ENCODE results near the gene ANO1.
"Not testable (repeated sequence)": the region's sequence is repeated elsewhere in the genome, so short reads cannot be mapped to it uniquely, and the experiment has no call there.

ANO1 gene

DNA sequence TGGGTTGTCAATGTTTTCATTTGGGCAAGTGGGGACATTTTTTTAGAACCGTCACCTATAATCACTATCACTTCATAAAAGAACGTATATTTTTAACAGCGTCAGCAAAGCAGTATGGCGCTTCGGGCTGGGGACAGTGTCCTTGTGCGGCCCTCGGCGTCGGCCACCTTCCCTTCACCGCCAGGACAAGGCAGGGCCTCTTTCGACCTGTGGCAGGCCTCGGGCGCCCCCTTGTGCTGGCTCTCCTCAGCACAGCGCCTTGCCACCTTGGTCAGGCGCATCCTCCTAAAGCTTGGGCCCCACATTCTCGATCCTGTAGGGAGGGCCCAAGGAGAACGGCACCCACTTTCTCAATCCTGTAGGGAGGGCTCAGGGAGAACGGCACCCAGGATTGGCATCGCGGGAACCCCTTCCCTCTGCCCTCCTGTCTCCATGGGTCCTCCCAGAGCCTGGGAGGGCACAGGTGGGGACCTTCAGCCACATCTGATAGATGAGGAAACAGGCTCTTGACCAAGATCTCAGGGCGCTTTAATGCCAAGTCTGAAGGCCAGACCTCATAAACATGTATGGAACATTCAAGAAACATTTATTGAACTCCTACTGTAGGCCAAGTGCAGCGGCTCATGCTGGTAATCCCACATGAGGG is 113.5 kb downstream of the ANO1 start:
- DNase-seq (ENCODE audit: low spot score), result peak; percentile 39

DNA sequence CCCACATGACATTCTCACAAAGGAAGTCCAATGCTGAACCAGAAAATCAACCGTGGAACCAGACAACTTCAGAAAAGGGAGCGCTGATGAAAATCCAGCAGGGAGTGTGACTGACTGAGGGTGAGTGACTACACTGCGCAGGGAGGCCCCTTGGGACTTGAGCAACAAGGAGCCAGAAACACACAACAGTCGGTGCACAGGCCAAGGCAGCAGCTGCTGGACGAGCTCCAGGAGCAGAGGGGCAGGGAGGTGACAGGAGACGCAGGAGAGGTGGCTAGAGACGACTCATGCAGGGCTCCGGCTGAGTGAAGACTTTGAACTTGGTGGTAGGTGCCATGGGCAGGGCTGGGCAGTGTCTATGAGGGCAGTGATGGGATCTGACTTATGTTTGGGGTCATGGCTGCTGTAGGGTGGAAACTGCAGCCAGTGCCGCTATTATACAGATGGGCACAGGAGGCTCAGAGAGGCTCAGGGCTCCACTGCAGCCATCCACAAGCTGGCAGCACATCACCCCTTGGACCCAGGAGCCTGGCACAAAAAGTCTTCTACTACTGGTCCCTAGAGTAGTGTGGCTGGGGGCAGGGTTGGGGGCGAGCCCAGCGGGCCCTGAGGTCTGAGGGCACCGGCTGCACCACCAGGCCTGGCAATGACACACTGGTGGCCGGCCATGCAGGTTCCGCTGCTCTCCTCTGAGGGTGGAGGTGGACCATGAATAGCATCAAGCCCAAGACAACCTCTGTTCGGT is 114.7 kb downstream of the ANO1 start:
- peak; percentile 23 for DNase-seq (ENCODE audit: low spot score)

DNA sequence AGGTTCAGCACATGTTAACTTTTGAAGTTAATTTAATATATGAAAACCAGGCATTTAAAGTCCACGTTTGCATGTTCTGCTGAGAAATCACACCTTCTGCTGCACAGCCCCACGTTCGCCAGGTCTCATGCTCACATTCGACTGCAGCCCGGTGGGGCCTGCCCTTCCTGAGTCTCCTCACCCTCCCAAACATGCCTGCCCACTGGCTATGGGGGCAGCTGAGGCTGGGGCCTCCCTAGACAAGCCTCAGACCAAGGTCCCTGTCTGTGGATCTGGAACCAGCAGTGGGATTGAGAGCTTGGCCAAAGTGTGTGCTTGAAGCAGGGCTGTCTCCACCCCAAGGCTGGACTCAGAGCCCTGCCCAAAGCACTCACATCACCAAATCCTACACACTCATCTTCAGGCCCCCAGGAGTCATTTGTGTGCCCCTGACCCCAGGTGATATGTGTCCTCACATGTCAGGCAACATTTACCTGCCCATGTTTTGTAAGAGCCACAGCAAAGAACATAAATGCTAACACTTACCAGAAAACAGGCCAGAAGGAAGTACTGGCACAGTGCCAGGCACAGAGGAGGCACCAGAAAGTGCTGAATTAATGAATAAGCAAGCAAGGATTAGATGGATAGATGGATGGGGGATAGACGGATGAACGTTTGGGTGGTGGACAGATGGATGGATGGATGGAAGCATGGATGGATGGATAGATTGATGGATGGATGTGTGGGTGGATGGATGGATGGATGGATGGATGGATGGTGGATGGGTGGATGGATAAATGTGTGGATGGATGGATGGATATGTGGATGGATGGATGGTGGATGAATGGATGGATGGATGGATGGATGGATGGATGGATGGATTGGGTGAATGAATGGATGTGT is 115.5 kb downstream of the ANO1 start:
- no peak for DNase-seq (ENCODE audit: low spot score)

DNA sequence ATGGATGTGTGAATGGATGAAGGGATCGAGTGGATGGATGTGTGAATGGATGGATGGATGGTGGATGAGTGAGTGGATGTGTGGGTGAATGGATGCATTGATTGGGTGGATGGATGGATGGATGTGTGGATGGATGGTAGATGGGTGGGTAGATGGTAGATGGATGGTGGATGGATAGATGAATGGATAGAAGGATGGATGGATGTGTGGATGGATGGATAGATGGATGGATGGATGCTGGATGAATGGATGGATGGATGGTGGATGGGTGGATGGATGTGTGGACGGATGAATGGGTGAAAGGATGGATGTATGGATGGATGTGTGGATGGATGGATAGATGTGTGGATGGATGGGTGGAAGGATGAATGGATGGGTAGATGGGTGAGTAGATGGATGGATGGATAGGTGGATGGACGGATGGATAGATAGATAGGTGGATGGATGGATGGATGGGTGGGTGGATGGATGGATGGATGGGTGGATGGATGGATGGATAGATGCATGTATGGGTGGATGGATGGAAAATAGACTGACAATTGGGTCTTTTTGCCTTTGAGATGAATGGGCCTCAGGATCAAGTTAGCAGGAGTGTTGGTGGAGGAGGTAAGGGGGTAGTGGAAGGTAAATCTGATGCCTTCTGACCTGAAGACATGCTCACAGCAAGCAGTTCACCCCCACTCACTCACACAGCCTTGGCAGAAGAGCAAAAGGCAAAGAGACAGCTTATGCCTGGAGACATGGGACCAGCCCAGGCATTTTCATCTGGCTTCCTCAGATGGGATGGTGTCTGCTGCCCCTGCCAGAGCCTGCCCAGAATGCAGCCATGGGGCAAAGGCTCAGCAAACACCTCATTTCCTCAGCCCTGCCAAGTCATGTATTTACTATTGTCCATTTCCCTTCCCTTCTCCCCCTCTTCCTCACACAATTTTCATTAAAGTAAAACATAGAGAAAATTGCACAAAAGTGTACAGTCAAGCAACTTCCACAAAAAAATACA is 117.0 kb downstream of the ANO1 start:
- no peak for DNase-seq (ENCODE audit: low spot score)

DNA sequence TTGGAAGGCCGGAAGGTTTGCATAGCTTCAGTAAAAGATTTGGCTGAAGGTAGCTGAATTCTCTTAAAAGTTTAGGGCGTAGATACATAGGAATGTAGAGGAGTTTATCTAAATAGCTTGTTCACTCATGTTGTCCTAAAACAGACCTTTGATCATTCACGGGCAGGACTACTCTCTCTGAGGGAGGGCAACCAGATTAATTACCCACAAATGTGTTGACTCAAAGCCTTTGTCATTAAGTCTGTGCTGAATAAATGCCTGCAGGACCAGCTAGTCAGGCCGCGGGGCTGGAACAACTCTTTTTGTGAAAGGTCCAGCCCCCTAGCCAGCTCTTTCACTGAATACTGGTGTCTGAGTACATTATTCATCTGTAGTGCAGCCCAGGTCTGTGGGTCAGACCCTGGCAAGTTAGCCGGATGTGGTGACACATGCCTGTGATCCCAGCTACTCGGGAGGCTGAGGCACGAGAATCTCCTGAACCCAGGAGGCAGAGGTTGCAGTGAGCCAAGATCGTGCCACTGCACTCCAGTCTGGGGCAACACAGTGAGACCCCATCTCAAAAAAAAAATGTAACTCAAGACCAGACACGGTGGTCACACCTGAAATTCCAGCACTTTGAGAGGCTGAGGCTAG is 122.2 kb downstream of the ANO1 start:
- DNase-seq (ENCODE audit: low spot score), result peak; percentile 50

DNA sequence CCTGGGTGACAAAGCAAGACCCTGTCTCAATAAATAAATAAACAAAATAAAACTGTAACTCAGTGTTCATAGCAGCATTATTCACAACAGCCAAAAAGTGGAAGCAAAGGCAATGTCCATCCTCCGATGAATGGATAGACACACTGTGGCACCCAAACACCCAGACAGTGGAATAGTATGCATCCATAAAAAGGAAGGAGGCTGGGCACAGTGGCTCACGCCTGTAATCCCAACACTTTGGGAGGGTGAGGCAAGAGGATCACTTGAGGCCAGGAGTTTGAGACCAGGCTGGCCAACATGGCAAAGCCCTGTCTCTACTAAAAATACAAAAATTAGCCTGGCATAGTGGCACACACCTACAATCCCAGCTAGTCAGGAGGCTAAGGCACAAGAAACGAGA is 122.9 kb downstream of the ANO1 start:
- DNase-seq (ENCODE audit: low spot score), result not testable (repeated sequence)

DNA sequence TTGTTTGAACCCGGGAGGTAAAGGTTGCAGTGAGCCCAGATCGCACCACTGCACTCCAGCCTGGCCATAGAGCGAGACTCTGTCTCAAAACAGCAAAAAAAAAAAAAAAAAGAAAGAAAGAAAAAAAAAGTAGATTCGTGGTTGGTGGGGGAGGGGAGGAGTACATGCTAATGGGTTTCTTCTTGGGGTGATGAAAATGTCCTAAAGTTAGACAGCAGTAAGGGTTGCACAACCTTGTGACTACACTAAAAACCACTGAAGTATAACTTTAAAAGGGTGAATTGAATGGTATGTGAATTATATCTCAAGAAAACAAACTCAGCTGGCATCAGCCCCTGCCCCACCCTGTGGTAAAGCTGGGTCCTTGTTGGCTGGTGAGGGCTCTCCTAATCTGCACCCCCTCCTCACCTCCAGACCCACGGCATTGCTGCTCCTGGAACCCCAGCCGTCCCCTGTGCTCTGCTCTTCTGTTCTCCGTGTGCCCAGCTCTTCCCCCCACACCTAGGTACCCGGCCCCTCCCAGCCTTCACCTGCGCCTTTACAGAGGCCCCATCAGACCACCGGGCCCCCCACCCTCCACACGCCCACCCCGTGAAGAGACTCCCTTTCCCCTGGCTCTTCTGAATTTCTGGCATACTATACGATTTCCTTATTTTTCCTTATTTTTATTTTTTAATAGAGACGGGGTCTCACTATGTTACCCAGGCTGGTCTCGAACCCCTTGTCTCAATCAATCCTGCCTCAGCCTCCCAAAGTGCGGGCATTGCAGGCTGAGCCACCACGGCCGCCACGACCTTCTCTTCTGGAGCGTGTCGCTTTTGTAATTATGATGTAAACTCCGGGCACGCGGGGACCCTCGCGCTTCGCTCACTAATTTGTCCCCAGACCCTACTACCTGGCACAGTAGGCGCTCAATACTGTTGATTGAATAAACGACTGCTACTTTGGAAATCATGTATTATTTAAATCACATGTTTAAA is 124.1 kb downstream of the ANO1 start:
- DNase-seq (ENCODE audit: low spot score), result no peak

DNA sequence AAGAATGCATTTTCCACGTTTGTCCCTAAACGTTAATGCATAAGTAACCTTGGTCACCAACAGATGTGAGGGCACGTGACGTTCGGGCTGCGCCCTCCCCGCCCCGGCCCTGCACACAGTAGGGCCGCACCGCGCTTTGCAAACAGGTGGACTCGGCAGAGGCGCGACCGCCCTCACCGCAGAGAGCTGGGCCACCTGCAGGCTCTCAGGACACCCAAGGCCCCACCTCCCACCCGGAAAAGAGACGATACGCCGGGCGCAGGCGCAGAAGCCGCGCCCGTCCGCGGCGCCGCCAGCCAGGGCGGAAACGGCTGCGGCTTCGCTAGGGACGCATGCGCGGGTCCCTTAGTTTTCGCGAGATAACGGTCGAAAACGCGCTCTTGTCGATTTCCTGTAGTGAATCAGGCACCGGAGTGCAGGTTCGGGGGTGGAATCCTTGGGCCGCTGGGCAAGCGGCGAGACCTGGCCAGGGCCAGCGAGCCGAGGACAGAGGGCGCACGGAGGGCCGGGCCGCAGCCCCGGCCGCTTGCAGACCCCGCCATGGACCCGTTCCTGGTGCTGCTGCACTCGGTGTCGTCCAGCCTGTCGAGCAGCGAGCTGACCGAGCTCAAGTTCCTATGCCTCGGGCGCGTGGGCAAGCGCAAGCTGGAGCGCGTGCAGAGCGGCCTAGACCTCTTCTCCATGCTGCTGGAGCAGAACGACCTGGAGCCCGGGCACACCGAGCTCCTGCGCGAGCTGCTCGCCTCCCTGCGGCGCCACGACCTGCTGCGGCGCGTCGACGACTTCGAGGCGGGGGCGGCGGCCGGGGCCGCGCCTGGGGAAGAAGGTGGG is 125.0 kb downstream of the ANO1 start, which contains the start of gene FADD:
Gene FADD, plus strand, starts transcription at position 377 of the 831 bp plus-strand sequence. Its CDS starts 164 bp downstream, at position 541.
- peak; percentile 95 for DNase-seq (ENCODE audit: low spot score)

DNA sequence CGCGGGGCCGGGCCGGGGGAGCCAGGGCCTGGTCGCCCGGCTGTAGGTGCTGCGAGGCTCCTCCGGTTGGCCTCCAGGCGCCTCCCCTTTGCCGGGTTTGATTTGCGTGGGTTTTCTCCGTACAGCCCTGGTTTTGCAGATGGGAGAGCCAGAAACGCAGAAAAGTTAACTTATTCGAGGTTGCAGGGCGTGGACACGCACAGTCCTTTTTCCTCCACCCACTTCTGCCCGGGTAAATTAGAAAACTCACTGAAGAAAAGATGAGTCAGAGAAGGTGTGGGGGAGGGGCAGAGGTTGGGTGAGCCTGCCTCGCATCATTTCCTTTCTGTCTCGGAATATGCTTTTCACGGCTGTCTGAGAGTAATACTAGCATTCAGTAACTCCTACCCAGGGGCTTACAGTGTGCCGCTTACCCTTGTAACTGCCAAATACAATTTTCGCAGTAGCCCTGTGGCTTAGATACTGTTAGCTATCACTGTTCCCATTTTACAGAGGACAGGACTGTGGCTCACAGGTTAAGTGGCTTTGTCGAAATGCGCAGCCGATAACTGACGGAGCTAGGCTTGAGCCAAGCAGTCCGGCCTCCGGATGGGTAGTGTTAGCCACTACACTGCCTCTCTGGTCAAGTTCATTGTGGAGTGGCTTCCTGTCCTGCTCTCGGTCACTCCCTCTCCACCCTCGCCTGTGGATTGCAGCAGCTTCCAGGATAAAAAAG is 125.8 kb downstream of the ANO1 start:
- DNase-seq (ENCODE audit: low spot score), result peak; percentile 85

DNA sequence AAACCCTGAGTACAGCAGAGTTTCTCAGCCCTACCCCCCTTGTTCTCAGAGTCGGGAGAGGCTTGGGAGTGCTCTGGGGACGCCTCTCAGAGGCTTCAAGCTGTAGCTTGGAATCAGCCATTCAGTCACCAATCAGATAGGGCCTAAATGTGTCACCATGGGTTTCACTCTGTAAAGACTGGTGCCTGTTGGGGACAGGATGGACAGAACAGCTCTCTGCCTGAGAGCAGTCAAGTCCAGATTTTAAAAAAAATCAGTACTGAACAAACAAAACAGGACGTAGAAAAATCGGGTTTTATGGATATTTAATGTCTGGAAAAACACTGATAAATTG is 126.3 kb downstream of the ANO1 start:
- no peak for DNase-seq (ENCODE audit: low spot score)

DNA sequence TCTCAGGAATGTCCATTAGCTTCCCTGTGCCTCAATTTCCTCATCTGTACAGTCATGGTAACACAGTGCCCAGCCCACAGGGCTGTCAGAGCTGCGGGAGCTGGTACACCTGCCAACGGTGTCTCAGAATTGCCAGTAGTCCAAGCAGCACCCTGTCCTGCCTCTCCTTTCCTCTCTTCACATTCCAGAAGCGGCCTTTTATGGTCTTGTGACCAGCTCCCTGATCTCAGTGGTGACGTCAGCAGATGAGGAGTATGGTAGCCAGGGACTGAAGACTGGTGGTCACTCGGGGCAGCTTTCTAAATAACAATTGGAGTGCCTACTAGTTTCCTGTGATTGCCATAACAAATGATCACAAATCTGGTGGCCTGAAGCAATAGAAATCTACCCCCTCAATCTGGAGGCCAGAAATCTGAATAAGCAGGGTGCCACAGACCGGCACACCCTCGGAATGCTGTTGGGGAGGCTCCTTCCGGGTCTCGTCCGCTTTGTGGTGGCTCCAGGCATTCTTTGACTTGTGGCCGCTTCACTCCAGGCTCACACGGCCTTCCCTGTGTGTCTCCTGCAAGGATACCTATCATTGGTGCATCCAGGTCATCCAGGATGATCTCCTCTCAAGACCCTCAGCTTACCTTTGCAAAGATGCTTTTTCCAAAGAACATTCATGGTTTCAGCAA is 127.1 kb downstream of the ANO1 start:
- DNase-seq (ENCODE audit: low spot score), result no peak

DNA sequence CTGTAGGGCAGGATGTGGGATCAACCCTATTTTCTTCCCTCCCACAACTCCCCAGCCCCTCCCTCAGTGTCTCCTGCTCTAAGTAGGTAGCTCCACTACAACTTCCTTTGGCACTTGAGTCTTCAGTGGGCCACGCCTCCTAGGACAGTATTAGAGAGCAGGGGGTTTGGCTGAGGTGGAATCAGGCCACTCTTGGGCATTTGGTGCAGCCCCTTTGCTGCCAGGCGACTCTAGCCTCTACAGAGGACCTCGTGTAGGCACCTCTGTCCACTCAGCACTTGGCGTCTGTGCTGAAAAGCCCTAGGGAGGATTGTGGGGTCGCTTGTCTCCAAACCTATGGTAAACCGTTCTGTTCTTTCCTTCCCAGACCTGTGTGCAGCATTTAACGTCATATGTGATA is 127.6 kb downstream of the ANO1 start:
- DNase-seq (ENCODE audit: low spot score), result no peak

DNA sequence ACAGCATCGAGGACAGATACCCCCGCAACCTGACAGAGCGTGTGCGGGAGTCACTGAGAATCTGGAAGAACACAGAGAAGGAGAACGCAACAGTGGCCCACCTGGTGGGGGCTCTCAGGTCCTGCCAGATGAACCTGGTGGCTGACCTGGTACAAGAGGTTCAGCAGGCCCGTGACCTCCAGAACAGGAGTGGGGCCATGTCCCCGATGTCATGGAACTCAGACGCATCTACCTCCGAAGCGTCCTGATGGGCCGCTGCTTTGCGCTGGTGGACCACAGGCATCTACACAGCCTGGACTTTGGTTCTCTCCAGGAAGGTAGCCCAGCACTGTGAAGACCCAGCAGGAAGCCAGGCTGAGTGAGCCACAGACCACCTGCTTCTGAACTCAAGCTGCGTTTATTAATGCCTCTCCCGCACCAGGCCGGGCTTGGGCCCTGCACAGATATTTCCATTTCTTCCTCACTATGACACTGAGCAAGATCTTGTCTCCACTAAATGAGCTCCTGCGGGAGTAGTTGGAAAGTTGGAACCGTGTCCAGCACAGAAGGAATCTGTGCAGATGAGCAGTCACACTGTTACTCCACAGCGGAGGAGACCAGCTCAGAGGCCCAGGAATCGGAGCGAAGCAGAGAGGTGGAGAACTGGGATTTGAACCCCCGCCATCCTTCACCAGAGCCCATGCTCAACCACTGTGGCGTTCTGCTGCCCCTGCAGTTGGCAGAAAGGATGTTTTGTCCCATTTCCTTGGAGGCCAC is 128.3 kb downstream of the ANO1 start:
- DNase-seq (ENCODE audit: low spot score), result no peak

DNA sequence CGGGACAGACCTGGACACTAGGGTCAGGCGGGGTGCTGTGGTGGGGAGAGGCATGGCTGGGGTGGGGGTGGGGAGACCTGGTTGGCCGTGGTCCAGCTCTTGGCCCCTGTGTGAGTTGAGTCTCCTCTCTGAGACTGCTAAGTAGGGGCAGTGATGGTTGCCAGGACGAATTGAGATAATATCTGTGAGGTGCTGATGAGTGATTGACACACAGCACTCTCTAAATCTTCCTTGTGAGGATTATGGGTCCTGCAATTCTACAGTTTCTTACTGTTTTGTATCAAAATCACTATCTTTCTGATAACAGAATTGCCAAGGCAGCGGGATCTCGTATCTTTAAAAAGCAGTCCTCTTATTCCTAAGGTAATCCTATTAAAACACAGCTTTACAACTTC is 128.9 kb downstream of the ANO1 start:
- DNase-seq (ENCODE audit: low spot score), result no peak

DNA sequence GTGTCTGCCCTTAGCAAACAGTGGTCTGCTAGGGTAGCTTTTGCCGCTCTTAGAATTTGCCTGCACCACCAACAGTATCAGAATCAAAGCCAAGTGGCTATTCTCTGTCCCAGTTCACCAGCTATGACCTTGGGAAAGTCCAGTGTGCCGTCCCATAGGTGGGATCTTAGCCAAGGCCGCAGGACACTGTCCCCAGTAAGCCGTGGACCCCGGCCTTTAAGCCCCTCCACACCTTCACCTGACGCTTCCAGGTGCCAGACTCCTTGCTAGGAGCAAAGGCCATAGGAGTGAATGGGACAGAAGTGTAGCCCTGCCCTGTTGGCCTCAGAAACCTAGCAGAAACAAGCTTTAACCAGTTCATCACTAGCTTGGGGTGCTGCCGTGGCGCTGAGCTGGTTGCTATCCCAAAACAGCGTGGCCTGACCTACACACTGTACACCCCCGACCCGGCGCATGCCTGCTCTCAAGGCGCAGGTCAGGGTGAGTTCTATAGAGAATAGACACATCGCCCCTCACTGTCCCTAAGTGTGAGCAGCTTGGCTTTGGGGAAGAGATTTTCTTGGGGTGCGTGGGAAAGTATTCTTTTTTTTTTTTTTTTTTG is 129.5 kb downstream of the ANO1 start:
- DNase-seq (ENCODE audit: low spot score), result no peak

DNA sequence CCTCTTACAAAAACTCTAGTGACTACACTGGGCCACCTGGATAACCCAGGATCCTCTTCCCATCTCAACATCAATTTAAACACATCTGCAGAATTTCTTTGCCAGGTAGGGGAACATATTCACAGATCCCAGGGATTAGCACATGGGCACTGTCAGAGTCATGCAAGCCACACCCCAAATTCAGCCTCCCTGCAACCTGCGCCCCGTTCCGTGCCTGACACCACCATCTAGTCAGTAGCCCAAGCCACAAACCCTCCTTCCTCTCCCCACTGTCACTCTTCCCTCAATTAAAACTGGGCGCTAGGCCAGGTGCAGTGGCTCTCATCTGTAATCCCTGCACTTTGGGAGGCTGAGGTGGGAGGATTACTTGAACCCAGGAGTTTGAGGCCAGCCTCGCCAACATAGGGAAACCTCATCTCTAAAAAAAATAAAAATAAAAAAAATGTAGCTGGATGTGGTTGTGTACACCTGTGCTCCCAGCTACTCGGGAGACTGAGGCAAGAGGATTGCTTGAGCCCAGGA is 131.3 kb downstream of the ANO1 start:
- no peak for DNase-seq (ENCODE audit: low spot score)
